Thyroid gland (tissue), 4 donors: ENCODE measurements around the gene UVSSA.

ENCODE experiments used
- POLR2A ChIP-seq, 2 donors: fragments of 450-650 bp; IDR thresholded peaks; one replicate each; pipeline ENCODE4 v1.6.1; 2017; ENCODE audit warnings: antibody characterized with exemption in 2 of 2, mild to moderate bottlenecking in 2 of 2, moderate library complexity in 1 of 2
- TF ChIP-seq, protein P1 (sequence below), 6 experiments: fragments of 200-600 bp in 3 of 6; fragments of 450-650 bp in 3 of 6; sonication (generic) in 3 of 6; IDR thresholded peaks; one replicate each; pipeline ENCODE4 v1.5.1; 2016 to 2019; ENCODE audit warnings: antibody characterized with exemption in 6 of 6, mild to moderate bottlenecking in 2 of 6, inconsistent platforms in 1 of 6, moderate library complexity in 1 of 6

DNA sequence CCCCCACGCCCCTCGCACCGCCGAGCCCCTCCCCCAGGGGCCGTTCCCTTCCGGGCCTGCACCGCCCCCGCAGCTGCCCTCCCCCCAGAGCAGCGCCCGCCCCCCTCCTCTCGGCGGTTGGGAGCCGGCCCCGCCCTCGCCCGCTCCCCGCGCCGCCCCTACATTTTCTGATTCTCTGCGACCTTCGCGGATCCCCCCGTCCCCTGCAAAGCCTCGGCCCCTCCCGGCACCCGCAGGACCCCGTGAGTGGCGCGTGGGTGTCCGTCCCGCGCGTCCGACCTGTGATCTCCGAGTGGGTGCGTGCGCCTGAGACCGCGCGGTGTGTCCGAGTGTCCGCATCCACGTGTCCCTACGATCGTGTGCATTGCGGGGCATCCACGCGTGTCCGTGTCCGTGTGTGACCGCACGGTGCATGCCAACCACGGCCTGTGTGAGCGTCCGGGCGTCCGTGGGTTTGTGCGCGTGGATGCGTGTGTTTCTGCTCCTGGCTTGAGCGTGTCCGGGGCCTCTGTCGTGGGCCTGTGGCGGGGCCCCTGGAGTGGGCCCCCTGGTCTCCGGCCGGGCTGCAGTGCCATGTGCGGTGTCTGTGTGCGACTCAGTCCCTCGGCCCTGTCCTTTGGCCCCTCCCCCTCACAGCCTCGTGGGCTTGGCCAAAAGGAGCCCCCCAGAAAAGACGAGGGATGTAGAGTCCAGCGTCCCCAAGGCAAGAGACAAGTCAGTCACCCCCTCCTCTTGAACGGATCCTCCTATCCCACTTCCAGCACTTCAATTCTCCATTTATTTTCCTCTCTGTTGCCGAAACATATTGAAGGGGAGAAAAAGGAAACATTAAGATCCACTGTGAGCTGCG lies 68.0 kb downstream of the UVSSA start:
- TF ChIP-seq, protein P1, sequence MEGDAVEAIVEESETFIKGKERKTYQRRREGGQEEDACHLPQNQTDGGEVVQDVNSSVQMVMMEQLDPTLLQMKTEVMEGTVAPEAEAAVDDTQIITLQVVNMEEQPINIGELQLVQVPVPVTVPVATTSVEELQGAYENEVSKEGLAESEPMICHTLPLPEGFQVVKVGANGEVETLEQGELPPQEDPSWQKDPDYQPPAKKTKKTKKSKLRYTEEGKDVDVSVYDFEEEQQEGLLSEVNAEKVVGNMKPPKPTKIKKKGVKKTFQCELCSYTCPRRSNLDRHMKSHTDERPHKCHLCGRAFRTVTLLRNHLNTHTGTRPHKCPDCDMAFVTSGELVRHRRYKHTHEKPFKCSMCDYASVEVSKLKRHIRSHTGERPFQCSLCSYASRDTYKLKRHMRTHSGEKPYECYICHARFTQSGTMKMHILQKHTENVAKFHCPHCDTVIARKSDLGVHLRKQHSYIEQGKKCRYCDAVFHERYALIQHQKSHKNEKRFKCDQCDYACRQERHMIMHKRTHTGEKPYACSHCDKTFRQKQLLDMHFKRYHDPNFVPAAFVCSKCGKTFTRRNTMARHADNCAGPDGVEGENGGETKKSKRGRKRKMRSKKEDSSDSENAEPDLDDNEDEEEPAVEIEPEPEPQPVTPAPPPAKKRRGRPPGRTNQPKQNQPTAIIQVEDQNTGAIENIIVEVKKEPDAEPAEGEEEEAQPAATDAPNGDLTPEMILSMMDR (IDR thresholded peaks at IDR 0.05): no peak
- no peak for TF ChIP-seq POLR2A (IDR thresholded peaks at IDR 0.05)
